Skin of body (tissue), 2 donors: ENCODE measurements around the gene CBX5. TPM values are rescaled to one million over a fixed set of nuclear protein-coding genes. Genes with fewer than 3 reads are reported as not detected.
"Not testable (repeated sequence)": the region's sequence is repeated elsewhere in the genome, so short reads cannot be mapped to it uniquely, and the experiment has no call there.

ENCODE experiments used
- DNase-seq: peaks from one replicate; lab custom pipeline; 2025; lab: John Stamatoyannopoulos, UW
- total RNA-seq: library from RNA; depleted of rRNA; stranded (reverse); fragments of >200 nt; gene quantifications from one replicate; pipeline ENCODE4 v1.2.3, GENCODE V29; 2014

CBX5 gene
- 47.6 TPM for total RNA-seq

GRCh38 chr12:54279632-54280467 is at the start of gene CBX5:
Gene CBX5, minus strand, starts transcription at chr12:54280122. Its CDS starts 22,472 bp downstream, at chr12:54257650.
- peak; percentile 100 for DNase-seq

GRCh38 chr12:54328595-54329337 is 48.8 kb upstream of the CBX5 start:
- no peak for DNase-seq

DNA sequence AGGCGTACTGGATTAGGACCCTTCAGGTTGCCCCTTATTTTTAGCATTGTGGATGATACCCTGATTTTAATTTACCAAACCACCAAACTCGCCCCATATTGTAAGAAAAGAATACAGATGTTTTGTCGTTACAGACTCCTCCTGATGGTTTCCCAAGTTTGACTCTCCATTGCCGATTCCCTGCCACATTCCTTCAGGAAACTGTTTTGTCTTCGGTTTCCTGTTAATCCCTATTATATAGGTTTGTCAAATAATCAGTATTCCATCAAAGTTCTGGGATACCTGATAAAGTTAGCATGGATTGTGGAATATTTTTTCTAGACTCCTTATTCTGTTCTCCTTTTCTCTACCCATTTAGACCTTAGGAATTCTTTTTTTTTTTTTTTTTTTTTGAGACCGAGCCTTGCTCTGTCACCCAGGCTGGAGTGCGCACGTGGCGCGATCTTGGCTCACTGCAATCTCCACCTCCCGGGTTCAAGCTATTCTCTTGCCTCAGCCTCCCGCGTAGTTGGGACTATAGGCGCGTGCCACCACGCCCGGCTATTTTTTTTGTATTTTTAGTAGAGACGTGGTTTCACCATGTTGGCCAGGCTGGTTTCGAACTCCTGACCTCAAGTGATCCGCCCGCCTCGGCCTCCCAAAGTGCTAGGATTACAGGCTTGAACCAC is 45.7 kb upstream of the CBX5 start:
- not testable (repeated sequence) for DNase-seq

DNA sequence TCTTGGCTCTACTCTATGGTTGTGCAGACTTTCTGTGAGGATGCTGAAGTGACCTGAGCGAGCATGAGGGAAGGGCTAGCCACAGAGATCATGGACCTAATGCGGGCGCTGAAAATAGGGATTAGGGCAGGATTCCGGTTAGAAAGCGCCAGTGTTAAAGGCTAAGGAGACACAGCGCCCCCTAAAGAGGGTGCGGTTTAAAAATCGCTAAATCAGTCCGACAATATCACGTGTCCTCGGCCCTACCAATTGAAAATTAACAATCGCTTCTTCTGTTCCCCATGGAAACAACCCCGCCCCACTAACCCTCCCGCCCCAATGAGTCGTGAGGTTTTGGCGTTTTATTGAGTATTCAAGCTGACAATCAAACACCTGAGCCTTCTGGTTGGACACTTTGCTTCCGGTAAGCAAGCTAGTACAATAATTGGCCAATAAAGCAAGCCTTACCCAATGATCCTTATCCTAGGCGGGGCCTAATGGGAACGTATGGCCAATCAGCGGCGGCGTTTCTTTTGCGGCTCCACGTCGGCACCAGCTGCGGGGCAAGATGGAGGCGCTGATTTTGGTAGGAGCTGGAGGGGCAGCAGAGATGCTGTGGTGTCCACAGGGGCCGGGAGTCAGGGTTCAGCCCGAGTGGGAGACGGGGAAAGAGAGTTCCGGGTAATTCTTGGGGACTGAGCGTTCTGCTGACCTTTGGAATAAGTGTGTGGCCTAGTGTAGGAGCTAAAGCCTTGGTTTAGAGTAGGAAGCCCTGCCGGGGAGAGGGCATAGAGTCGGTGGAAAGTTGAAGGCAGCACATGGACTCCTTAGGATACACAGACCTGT is 44.9 kb upstream of the CBX5 start, which contains the start of gene COPZ1:
COPZ1 (plus strand) TSS at position 515 of the 825 bp plus-strand sequence; CDS start at position 548, 33 bp downstream.
- peak; percentile 100 for DNase-seq

GRCh38 chr12:54321363-54321762 is 41.4 kb upstream of the CBX5 start:
- DNase-seq, result no peak

DNA sequence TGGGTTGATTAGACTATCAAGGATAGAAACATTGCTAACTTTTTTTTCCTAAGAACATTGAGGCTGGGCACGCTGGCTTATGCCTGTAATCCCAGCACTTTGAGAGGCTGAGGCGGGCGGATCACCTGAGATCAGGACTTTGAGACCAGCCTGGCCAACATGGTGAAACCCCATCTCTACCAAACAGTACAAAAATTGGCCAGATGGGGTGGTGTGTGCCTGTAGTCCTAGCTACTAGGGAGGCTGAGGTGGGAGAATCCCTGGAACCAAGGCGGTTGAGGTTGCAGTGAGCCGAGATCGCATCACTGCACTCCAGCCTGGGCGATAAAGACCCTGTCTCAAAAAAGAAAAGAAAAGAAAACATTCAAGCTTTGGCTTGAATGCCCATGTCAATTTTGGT is 32.4 kb upstream of the CBX5 start:
- not testable (repeated sequence) for DNase-seq

DNA sequence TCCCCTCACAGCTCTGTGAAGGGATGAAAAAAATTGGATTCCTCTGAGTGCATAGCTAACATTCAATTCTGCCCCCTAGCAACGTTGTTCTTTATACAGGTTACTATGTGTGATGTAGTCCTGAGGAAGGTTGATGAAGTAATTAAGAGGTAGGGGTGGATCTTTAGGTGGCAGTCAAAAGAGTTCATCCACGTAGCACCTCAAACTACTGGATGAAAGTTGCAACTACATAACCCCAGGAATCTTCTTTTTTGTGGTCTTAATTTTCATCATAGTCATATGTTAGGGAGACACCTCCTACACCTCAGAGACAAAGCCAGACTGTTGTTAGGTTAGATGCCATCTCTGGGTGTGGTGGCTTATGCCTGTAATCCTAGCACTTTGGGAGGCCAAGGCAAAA is 31.1 kb upstream of the CBX5 start:
- DNase-seq, result no peak

GRCh38 chr12:54306925-54307741 is 27.2 kb upstream of the CBX5 start:
- DNase-seq, result no peak

DNA sequence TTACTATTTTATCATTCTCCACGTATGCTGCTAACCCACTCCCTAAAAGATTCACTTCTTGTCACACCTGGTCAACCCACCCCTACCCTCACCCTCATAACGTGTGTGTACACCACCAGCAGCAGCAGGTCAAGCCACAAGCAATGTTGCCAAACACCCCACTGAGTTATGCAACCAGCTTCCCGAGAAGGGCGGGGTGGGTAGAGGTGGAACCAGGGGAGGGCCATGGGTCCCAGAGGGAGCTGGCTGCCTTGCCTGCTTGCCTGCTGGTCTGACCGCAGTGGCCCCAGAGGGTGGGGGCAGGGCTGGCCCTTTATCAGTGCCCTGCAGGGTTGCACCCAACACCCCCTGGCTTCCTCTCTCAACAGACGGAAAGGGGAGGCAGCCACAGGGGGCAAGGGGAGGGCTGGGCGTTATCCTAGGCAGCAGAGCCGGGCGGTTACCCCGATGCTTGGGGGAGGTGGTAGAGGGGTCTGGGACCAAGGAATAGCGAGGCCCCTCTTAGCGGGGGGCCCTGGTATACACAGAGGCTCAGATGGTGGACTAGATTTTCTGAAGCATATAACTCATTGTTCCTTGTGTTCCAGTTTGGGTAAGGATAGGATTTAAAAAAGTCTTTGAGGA is 24.4 kb upstream of the CBX5 start:
- no peak for DNase-seq

- no peak for DNase-seq
Measured at GRCh38 chr12:54303640-54304039, 23.7 kb upstream of the CBX5 start.

DNA sequence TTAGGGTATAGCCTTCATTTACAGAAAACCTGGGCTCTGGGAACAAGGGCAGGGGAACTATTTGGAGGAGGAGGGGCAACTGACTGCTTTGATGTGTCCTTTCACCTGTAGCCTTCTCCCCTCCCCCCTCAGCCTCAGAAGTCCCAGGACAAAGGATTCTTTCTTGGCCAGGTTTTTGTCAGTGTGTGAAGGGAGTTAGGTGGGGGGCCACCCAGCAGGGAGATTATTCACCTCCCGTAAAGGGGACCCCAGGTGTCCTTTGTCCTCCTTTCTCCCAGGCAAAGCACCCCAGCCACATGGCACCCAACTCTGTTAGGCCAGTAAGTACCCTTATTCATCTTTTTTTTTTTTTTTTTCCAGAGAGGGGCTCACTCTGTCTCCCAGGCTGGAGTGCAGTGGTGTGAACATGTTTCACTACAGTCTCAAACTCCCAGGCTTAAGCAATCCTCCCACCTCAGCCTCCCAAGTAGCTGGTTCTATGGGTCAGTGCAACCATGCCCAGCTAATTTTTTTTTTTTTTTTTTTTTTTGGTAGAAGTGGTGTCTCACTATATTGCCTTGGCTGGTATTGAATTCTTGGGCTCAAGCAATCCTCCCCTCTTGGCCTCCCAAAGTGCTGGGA is 21.6 kb upstream of the CBX5 start:
- no peak for DNase-seq

DNA sequence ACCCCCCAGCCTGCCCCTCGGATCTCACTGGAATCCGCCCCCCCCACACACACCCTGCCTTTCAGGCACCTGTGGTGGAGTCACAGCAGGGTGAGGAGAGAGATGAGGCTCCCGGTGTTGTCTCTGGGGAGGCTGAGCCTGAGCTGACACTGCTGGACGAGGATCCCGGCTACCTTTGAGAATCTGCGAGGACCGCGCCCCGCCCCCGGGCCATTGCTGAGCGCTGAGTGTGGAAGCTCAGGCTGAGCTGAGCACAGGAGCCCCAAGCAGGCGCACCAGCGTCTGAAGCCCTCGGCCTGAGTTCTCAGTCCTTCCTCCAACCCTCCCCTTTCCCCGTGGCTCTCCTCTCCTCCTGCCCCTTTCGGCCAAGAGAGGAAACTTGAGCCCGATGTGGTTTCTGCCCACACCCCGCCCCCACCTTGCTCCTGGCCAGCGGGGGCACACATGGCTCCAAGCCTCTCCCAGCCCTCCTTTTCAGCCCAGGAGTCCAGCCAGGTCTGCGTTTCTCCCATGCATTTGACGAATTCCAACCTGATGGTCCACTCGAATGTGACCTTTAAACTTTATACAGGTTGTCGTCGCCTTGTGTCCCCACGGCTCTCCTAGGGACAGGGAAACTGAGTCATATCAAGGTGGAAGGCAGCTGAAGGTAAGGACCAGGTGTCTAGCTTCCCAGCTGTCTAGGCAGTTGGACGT is 21.0 kb upstream of the CBX5 start, which contains the start of gene NFE2:
NFE2 (minus strand) TSS at position 284 of the 696 bp plus-strand sequence. CDS start 5,767 bp downstream, outside the sequence.
- DNase-seq, result no peak

- DNase-seq, result no peak
Measured at GRCh38 chr12:54300225-54300731, 20.4 kb upstream of the CBX5 start.

- DNase-seq, result no peak
Measured at GRCh38 chr12:54299515-54300224, 19.7 kb upstream of the CBX5 start.

DNA sequence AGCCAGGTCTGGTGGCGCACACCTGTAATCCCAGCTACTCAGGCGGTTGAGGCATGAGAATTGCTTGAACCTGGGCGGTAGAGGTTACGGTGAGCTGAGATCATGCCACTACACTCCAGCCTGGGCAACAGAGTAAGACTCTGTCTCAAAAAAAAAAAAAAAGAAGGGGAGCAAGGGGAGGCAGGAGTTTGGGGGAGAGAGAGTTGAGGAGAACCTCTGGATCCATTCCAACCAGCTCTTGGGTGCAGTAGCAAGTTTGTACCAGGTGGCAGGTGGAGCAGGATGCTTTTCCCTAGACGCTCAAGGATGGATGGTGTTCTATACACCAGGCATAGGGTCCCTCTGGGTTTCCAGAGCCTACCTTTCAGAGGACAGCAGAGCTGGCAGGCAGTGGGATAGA is 19.0 kb upstream of the CBX5 start:
- no peak for DNase-seq

GRCh38 chr12:54296393-54297099 is 16.6 kb upstream of the CBX5 start:
- DNase-seq, result no peak
